ENCODE data around the gene ABCC8. TPM values are rescaled to one million over a fixed set of nuclear protein-coding genes. Genes with fewer than 3 reads are reported as not detected.

Gene ABCC8
- total RNA-seq, 1 experiment from 2014 or later: not detected

- ChIA-PET POLR2A (ENCODE audit: unreplicated experiment) (no interaction called here), CTCF (no interaction called here)
- H3K79me2 ChIP-seq (ENCODE audit: low read depth): no peaks in the 10 kb centered on the region
- BruUV-seq (replicated peaks): no TSS peak
- H3K4me2 ChIP-seq: no peak overlapping the region
- no peak overlapping the region for H3K4me3 ChIP-seq
- H3K27ac ChIP-seq: no peak overlapping the region
- no peaks in the 10 kb centered on the region for H3K4me1 ChIP-seq (replicated peaks; ENCODE audit: insufficient read depth)
- H3K36me3 ChIP-seq (ENCODE audit: low read depth): no peaks in the 10 kb centered on the region
- no peaks in the 10 kb centered on the region for H3K9me3 ChIP-seq (ENCODE audit: insufficient read depth, low read depth)
- H3K27me3 ChIP-seq (ENCODE audit: insufficient read depth, low read depth): peaks cover 77% of the 10 kb centered on the region
- no peaks in the 10 kb centered on the region for H3K9me2 ChIP-seq (ENCODE audit: insufficient read depth)
- H3F3A ChIP-seq (ENCODE audit: insufficient read depth, low read depth): no peaks in the 10 kb centered on the region
- H4K20me1 ChIP-seq (ENCODE audit: insufficient read depth): no peaks in the 10 kb centered on the region
- DNase-seq: no peak
- TF ChIP-seq CTCF (conservative IDR thresholded peaks at IDR 0.05): no peak
- no peak overlapping the region for H2AFZ ChIP-seq
- intact Hi-C loops (cut with micrococcal nuclease; ENCODE audit: unreplicated experiment): no loop called here
These were observed 13.6 kb upstream of the ABCC8 start for GRCh38 chr11:17490232-17490631.

GRCh38 chr11:17489751-17490150 is 13.1 kb upstream of the ABCC8 start:
- CTCF ChIA-PET: no interaction called here
- Histone ChIP-seq H3K4me2 (no peak overlapping the region), H3K27ac (no peak overlapping the region), H3K27me3 (ENCODE audit: insufficient read depth, low read depth) (peaks cover 73% of the 10 kb centered on the region), H3K4me1 (replicated peaks; ENCODE audit: insufficient read depth) (no peaks in the 10 kb centered on the region), H3F3A (ENCODE audit: insufficient read depth, low read depth) (no peaks in the 10 kb centered on the region), H3K9me3 (ENCODE audit: insufficient read depth, low read depth) (no peaks in the 10 kb centered on the region), H3K4me3 (no peak overlapping the region), H3K79me2 (ENCODE audit: low read depth) (no peaks in the 10 kb centered on the region), H4K20me1 (ENCODE audit: insufficient read depth) (no peaks in the 10 kb centered on the region), H2AFZ (no peak overlapping the region), H3K9me2 (ENCODE audit: insufficient read depth) (no peaks in the 10 kb centered on the region), H3K36me3 (ENCODE audit: low read depth) (no peaks in the 10 kb centered on the region)
- DNase-seq: no peak
- TF ChIP-seq CTCF (conservative IDR thresholded peaks at IDR 0.05) (no peak), EZH2 (IDR thresholded peaks at IDR 0.05; ENCODE audit: low read depth) (no peak)
- no TSS peak for BruUV-seq (replicated peaks)
- intact Hi-C loops (cut with micrococcal nuclease; ENCODE audit: unreplicated experiment): no loop called here
- POLR2A ChIA-PET (ENCODE audit: unreplicated experiment): no interaction called here

GRCh38 chr11:17488563-17488962 is 11.9 kb upstream of the ABCC8 start:
- no peak overlapping the region for H2AFZ ChIP-seq
- no peaks in the 10 kb centered on the region for H3K36me3 ChIP-seq (ENCODE audit: low read depth)
- no peaks in the 10 kb centered on the region for H3K9me2 ChIP-seq (ENCODE audit: insufficient read depth)
- H4K20me1 ChIP-seq (ENCODE audit: insufficient read depth): no peaks in the 10 kb centered on the region
- peaks cover 70% of the 10 kb centered on the region for H3K27me3 ChIP-seq (ENCODE audit: insufficient read depth, low read depth)
- no peaks in the 10 kb centered on the region for H3K4me1 ChIP-seq (replicated peaks; ENCODE audit: insufficient read depth)
- H3K9me3 ChIP-seq (ENCODE audit: insufficient read depth, low read depth): no peaks in the 10 kb centered on the region
- intact Hi-C loops (cut with micrococcal nuclease; ENCODE audit: unreplicated experiment): no loop called here
- H3K4me2 ChIP-seq: no peak overlapping the region
- TF ChIP-seq EZH2 (IDR thresholded peaks at IDR 0.05; ENCODE audit: low read depth): no peak
- TF ChIP-seq CTCF (conservative IDR thresholded peaks at IDR 0.05): no peak
- ChIA-PET CTCF (no interaction called here), POLR2A (ENCODE audit: unreplicated experiment) (no interaction called here)
- no peaks in the 10 kb centered on the region for H3F3A ChIP-seq (ENCODE audit: insufficient read depth, low read depth)
- no peaks in the 10 kb centered on the region for H3K79me2 ChIP-seq (ENCODE audit: low read depth)
- BruUV-seq (replicated peaks): no TSS peak
- DNase-seq: no peak
- no peak overlapping the region for H3K27ac ChIP-seq
- no peak overlapping the region for H3K4me3 ChIP-seq
